Measurements from ENCODE around the gene KLHL36.

- TF ChIP-seq PPARA (CRISPR knock-in tag; IDR thresholded peaks at IDR 0.05; ENCODE audit: borderline replicate concordance) (no peak), ISL1 (CRISPR knock-in tag; IDR thresholded peaks at IDR 0.05) (no peak), ZNF70 (CRISPR knock-in tag; IDR thresholded peaks at IDR 0.05) (no peak), GLIS3 (CRISPR knock-in tag; IDR thresholded peaks at IDR 0.05) (no peak), CSDC2 (CRISPR knock-in tag; IDR thresholded peaks at IDR 0.05) (no peak), TCF4 (CRISPR knock-in tag; IDR thresholded peaks at IDR 0.05; ENCODE audit: borderline replicate concordance) (no peak)
- TF ChIP-seq, protein P1, sequence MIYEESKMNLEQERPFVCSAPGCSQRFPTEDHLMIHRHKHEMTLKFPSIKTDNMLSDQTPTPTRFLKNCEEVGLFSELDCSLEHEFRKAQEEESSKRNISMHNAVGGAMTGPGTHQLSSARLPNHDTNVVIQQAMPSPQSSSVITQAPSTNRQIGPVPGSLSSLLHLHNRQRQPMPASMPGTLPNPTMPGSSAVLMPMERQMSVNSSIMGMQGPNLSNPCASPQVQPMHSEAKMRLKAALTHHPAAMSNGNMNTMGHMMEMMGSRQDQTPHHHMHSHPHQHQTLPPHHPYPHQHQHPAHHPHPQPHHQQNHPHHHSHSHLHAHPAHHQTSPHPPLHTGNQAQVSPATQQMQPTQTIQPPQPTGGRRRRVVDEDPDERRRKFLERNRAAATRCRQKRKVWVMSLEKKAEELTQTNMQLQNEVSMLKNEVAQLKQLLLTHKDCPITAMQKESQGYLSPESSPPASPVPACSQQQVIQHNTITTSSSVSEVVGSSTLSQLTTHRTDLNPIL (CRISPR knock-in tag; IDR thresholded peaks at IDR 0.05; ENCODE audit: low read depth), result no peak
These were observed 20.0 kb upstream of the KLHL36 start for GRCh38 chr16:84628226-84628731.

All from SK-N-SH treated with all-trans-retinoic acid at 6 μM for 48 hours (cell line).